Uterus (tissue), 4 donors: ENCODE results near the gene RAB42. TPM values are rescaled to one million over a fixed set of nuclear protein-coding genes. Genes with fewer than 3 reads are reported as not detected.

ENCODE experiments used
- DNase-seq, 2 donors: peaks; one replicate each; pipeline ENCODE4 v3.0.0-alpha.2; 2019 to 2020
- H3K27ac ChIP-seq, 2 donors: fragments of 200-600 bp; sonication (generic); 1 replicate in 1 of 2; 2 replicates in 1 of 2; pipeline ENCODE4 v1.5.1; 2016 to 2018
- H3K27me3 ChIP-seq, 2 donors: fragments of 200-600 bp; sonication (generic); one replicate each; pipeline ENCODE4 v1.5.1; 2018 to 2019; ENCODE audit warnings: control low read depth in 1 of 2
- H3K36me3 ChIP-seq, 2 donors: fragments of 200-600 bp; sonication (generic); one replicate each; pipeline ENCODE4 v1.5.1; 2019; ENCODE audit warnings: control low read depth in 1 of 2
- H3K4me1 ChIP-seq, 2 donors: fragments of 200-600 bp; sonication (generic); one replicate each; pipeline ENCODE4 v1.5.1; 2018 to 2019; ENCODE audit warnings: control low read depth in 1 of 2
- H3K4me3 ChIP-seq, 2 donors: fragments of 200-600 bp; sonication (generic); 1 replicate in 1 of 2; 2 replicates in 1 of 2; pipeline ENCODE4 v1.5.1; 2018 to 2019; ENCODE audit warnings: mild to moderate bottlenecking in 1 of 2
- H3K9me3 ChIP-seq, 2 donors: fragments of 200-600 bp; sonication (generic); one replicate each; pipeline ENCODE4 v1.5.1; 2019; ENCODE audit warnings: control low read depth in 1 of 2
- POLR2A ChIP-seq, 2 donors: fragments of 450-650 bp; IDR thresholded peaks; one replicate each; pipeline ENCODE4 v1.6.1; 2016; ENCODE audit warnings: antibody characterized with exemption in 2 of 2, mild to moderate bottlenecking in 1 of 2, moderate library complexity in 1 of 2
- intact Hi-C: fragments of 100-400 bp; cut with DNase I; formaldehyde crosslinking; loops from one replicate; pipeline ENCODE4 v1.15.1; 2023; ENCODE audit warnings: low total_unique reads
- small RNA-seq: library from RNA; depleted of rRNA; stranded (forward); fragments of <200 nt; gene quantifications from one replicate; pipeline ENCODE3, GENCODE V24; 2016
- total RNA-seq, 4 donors: library from RNA; depleted of rRNA in 3 of 4; stranded (reverse); fragments of >200 nt in 3 of 4; gene quantifications; one replicate each; pipeline versions ENCODE4 v1.1.0 to v1.2.4, GENCODE V29; 2014 to 2023
- TF ChIP-seq, protein P1 (sequence below), 4 experiments: fragments of 200-600 bp in 2 of 4; fragments of 450-650 bp in 2 of 4; sonication (generic) in 2 of 4; IDR thresholded peaks; one replicate each; pipeline ENCODE4 v1.5.1; 2016 to 2019; ENCODE audit warnings: antibody characterized with exemption in 4 of 4, mild to moderate bottlenecking in 2 of 4, moderate library complexity in 1 of 4
- donor health status: DM: yes; HTN: yes; CAD: no.

Gene RAB42
- total RNA-seq, 4 donors from 2014 or later, result 3.0 to 15.6 TPM; not detected in 2

DNA sequence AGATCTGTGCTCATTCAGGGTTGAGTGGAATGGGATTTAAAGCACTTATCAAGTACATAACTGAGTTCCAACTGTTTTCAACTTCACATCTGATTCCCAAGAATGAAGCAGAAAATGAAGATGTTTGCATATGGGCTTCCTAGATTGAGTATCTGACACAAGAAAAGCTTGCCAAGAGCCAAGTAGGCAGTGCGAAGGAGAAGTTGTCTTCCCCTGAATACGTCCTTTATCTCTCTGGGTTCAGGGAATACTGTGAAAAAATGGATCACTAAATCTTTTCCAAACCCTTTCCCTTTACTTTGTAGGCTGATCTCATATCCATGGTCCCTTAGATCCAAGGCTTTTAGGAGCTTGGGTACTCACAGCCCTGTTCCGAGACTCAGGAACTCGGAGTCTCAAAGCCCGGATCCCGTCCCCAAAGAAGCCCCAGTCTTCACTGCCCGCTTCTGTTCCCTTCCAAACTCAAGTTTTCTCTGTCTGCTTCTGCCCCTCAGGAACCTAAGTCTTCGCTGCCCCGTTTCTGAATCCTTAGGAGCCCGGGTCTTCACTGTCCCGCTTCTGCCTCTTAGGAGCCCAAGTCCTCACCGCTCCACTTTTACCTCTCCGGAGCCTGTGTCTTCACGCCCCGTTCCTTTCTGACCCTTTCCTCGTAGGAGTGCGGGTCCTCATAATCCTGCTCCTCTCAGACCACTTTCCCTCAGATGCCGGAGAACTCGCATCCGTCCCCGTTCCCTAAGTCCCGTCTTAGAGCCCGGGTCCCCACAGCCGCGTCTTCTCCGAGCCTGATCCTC lies 50.2 kb downstream of the RAB42 start:
- Histone ChIP-seq H3K4me3 (peak overlapping the region; percentile 69 to 75), H3K9me3 (no peaks in the 10 kb centered on the region), H3K4me1 (peaks cover 8% of the 10 kb centered on the region in 2 donors), H3K27ac (peak overlapping the region; percentile 79 to 86), H3K36me3 (no peaks in the 10 kb centered on the region), H3K27me3 (no peaks in the 10 kb centered on the region)
- DNase-seq, result no peak
- intact Hi-C loops, result no loop called here
- no peak for TF ChIP-seq POLR2A (IDR thresholded peaks at IDR 0.05)
- TF ChIP-seq, protein P1, sequence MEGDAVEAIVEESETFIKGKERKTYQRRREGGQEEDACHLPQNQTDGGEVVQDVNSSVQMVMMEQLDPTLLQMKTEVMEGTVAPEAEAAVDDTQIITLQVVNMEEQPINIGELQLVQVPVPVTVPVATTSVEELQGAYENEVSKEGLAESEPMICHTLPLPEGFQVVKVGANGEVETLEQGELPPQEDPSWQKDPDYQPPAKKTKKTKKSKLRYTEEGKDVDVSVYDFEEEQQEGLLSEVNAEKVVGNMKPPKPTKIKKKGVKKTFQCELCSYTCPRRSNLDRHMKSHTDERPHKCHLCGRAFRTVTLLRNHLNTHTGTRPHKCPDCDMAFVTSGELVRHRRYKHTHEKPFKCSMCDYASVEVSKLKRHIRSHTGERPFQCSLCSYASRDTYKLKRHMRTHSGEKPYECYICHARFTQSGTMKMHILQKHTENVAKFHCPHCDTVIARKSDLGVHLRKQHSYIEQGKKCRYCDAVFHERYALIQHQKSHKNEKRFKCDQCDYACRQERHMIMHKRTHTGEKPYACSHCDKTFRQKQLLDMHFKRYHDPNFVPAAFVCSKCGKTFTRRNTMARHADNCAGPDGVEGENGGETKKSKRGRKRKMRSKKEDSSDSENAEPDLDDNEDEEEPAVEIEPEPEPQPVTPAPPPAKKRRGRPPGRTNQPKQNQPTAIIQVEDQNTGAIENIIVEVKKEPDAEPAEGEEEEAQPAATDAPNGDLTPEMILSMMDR (IDR thresholded peaks at IDR 0.05), result no peak

DNA sequence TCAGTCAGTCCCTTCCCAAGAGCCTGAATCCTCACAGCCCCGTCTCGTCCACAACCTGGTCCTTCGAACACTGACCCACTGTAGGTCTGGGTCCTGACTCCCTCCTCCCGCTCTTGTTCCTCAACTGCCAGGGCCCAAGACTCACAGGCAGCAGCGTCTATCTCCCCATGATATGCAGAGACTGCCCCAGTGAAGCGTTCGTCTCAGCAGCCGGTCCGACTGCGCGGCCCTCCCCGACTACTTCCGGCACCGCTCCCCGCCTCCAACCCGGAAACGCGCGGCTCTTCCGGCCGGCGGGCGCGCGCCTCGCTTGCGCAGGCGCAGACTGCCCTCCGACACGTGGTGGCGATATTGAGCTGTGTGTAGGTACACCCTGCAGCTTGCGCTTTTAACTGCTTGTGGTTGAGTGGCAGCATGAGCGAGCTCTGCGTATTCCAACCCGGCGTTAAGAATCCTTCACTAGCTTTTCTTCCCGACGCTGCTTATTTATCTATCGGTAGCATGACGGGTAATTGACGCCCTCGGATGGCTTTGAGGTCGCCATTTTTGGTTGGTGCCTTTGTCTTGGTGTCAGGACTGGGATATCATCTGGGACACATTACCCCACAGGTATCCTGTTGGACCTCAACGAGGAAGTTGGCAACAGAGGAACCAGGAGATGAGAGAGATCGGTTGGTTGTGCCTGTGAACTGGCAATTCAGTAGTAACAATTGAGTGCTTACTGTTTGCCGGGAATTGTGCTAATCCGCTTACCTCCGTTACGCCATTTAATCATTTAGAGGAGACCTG lies 51.0 kb downstream of the RAB42 start, which contains the start of gene TAF12:
Gene TAF12, minus strand, starts transcription at position 221 of the 789 bp plus-strand sequence. CDS start 20,986 bp downstream, outside the sequence.
- Histone ChIP-seq H3K4me3 (peak within 1 kb of the TSS; percentile 69 to 75), H3K27me3 (no peaks in the 10 kb centered on the region), H3K4me1 (peaks cover 8 to 11% of the 10 kb centered on the region in 2 donors), H3K36me3 (no peaks in the 10 kb centered on the region), H3K9me3 (no peaks in the 10 kb centered on the region), H3K27ac (peak within 1 kb of the TSS; percentile 79 to 86)
- intact Hi-C loops, result no loop called here
- peak; percentile 91 for TF ChIP-seq POLR2A (IDR thresholded peaks at IDR 0.05)
- TF ChIP-seq, protein P1 (IDR thresholded peaks at IDR 0.05), result peak; percentile 39 to 70 (median 60)
- peak; percentile 89 to 94 for DNase-seq

DNA sequence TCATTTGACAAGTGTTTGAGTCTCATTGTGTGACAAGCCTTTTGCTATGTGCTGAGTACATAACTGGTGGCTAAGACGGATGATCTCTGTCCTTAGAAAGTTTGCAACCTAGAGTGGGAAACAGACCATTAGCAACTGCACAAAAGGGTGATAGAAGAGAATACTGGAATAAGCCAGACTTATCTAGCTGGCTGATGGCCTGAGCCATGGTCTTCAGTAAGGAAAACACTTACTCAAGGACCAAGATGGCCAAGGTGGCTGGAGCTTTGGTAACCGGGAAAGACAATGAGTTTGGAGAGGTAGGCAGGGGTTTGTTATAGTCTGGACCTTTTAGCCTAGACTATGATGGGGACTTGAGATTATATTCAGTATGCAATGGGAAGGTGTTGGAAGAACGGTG lies 52.4 kb downstream of the RAB42 start:
- Histone ChIP-seq H3K4me3 (no peak overlapping the region), H3K36me3 (no peaks in the 10 kb centered on the region), H3K9me3 (no peaks in the 10 kb centered on the region), H3K27ac (peak overlapping the region; percentile 79 to 86), H3K4me1 (peaks cover 8 to 11% of the 10 kb centered on the region in 2 donors), H3K27me3 (no peaks in the 10 kb centered on the region)
- TF ChIP-seq, protein P1 (IDR thresholded peaks at IDR 0.05), result no peak
- no peak for TF ChIP-seq POLR2A (IDR thresholded peaks at IDR 0.05)
- intact Hi-C loops, result no loop called here
- DNase-seq, result no peak

Small RNAs within 50 kb of the gene (small RNA-seq; reads per million reads assigned to genes)
- gene SNORA16A (not detected), gene SNORA44 (not detected), gene SNORA61 (not detected), gene SNORD99 (32,406 reads per million, percentile 100 among the genes with 10 or more reads in this experiment)

Other genes with a start within 250 kb of the RAB42 start
- 10 to 100 TPM in 3 of 4 donors, 1 to 10 TPM in 1; 9.0 to 45.2 (median 24.3) TPM for gene PHACTR4, start 222.5 kb upstream of the RAB42 start, total RNA-seq
- gene RCC1, start 86.2 kb upstream of the RAB42 start, total RNA-seq, result 10 to 100 TPM in 3 of 4 donors, 1 to 10 TPM in 1; 3.8 to 37.6 (median 13.8) TPM
- 10 to 100 TPM in 2 of 4 donors, 1 to 10 TPM in 2; 3.8 to 34.9 (median 20.3) TPM for gene TRNAU1AP, start 39.2 kb upstream of the RAB42 start, total RNA-seq
- gene TAF12, start 50.8 kb downstream of the RAB42 start, total RNA-seq, result 10 to 100 TPM in 3 of 4 donors, 1 to 10 TPM in 1; 5.3 to 24.4 (median 13.7) TPM
- not detected for gene RNU11, start 56.3 kb downstream of the RAB42 start, total RNA-seq
- gene GMEB1, start 76.5 kb downstream of the RAB42 start, total RNA-seq, result 10 to 100 TPM in 3 of 4 donors, 1 to 10 TPM in 1; 2.4 to 37.4 (median 15.2) TPM
- 10 to 100 TPM; 24.4 to 83.7 (median 58.6) TPM for gene YTHDF2, start 144.7 kb downstream of the RAB42 start, total RNA-seq
- under 1 TPM in 1 of 4 donors, not detected in 3; 0.07 TPM for gene OPRD1, start 219.9 kb downstream of the RAB42 start, total RNA-seq